Activated CD8-positive, alpha-beta T cell treated with anti-CD3 and anti-CD28 coated beads for 36 hours (primary cell): ENCODE measurements around the gene VWCE. TPM values are rescaled to one million over a fixed set of nuclear protein-coding genes. Genes with fewer than 3 reads are reported as not detected.

ENCODE experiments used
- ATAC-seq: fragments of 200-7000 bp; cut with Tn5 transposase; one replicate; pipeline ENCODE4 v1.10.0; 2021; ENCODE audit warnings: mild to moderate bottlenecking, moderate library complexity
- CTCF ChIA-PET: fragments of 350-600 bp; sonication (Branson Sonifier 250); formaldehyde crosslinking; loops from one replicate; lab custom pipeline; 2021; ENCODE audit warnings: antibody characterized with exemption; lab: Charles Lee
- POLR2A ChIA-PET: fragments of 350-600 bp; sonication (Branson Sonifier 250); formaldehyde crosslinking; loops from one replicate; lab custom pipeline; 2021; ENCODE audit warnings: antibody characterized with exemption; lab: Charles Lee
- DNase-seq: peaks from one replicate; pipeline ENCODE4 v3.0.0-alpha.2; 2020
- H3K27ac Mint-ChIP-seq: one replicate; pipeline ENCODE4 v1.8.0; 2021; ENCODE audit warnings: mild to moderate bottlenecking, mixed read lengths
- H3K27me3 Mint-ChIP-seq: one replicate; pipeline ENCODE4 v1.8.0; 2021; ENCODE audit warnings: mixed read lengths
- H3K36me3 Mint-ChIP-seq: one replicate; pipeline ENCODE4 v1.8.0; 2021; ENCODE audit warnings: low read depth, mixed read lengths
- H3K4me1 Mint-ChIP-seq: one replicate; pipeline ENCODE4 v1.8.0; 2021; ENCODE audit warnings: low read depth, mixed read lengths
- H3K4me3 Mint-ChIP-seq: one replicate; pipeline ENCODE4 v1.8.0; 2021; ENCODE audit warnings: mild to moderate bottlenecking, moderate library complexity, mixed read lengths
- H3K9me3 Mint-ChIP-seq: one replicate; pipeline ENCODE4 v1.8.0; 2021; ENCODE audit warnings: mixed read lengths
- intact Hi-C: fragments of 100-400 bp; cut with micrococcal nuclease; formaldehyde crosslinking; loops from one replicate; pipeline ENCODE4 v1.10.0; 2022
- total RNA-seq, 2 experiments: library from RNA; stranded (reverse); gene quantifications; one replicate each; pipeline ENCODE4 v1.2.3, GENCODE V29; 2021
- TF ChIP-seq, protein P1 (sequence below): fragments of 200-600 bp; IDR thresholded peaks from one replicate; pipeline ENCODE4 v1.8.0; 2022; ENCODE audit warnings: antibody characterized with exemption, mild to moderate bottlenecking

The VWCE gene
- total RNA-seq, 2 experiments from 2014 or later, result 23.3 to 25.8 TPM

DNA sequence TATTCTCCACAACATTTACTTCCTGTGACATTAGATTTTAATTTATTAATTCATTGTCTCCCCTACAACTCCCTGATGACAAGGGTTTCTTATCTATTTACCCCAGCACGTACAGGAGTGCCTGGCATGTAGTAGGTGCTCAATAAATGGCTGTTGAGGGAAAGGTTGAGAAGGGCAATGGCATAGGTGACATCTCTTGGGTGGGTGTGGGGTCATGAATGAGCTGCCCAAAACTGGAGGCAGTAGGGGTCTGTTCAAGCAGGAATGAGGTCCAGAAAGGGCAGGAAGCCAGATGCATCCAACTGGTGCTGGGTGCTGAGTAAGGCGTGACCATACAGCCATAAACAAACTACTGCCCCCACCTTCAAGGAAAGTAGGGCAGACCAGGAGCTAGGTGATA lies 2.8 kb downstream of the VWCE start:
- ChIA-PET CTCF (no interaction called here), POLR2A (interaction anchor here (3.0 kb wide), 1 partner anchor 37 kb away, joined by 26 read pairs; no protein-coding TSS in a partner anchor)
- Mint-ChIP-seq H3K27me3 (peaks cover 5% of the 10 kb centered on the region), H3K4me3 (peak overlapping the region; percentile 43), H3K9me3 (no peaks in the 10 kb centered on the region), H3K36me3 (peaks cover 41% of the 10 kb centered on the region), H3K27ac (no peak overlapping the region), H3K4me1 (peaks cover 20% of the 10 kb centered on the region)
- DNase-seq (no peak), ATAC-seq (no peak)
- intact Hi-C loops, result no loop called here
- TF ChIP-seq, protein P1, sequence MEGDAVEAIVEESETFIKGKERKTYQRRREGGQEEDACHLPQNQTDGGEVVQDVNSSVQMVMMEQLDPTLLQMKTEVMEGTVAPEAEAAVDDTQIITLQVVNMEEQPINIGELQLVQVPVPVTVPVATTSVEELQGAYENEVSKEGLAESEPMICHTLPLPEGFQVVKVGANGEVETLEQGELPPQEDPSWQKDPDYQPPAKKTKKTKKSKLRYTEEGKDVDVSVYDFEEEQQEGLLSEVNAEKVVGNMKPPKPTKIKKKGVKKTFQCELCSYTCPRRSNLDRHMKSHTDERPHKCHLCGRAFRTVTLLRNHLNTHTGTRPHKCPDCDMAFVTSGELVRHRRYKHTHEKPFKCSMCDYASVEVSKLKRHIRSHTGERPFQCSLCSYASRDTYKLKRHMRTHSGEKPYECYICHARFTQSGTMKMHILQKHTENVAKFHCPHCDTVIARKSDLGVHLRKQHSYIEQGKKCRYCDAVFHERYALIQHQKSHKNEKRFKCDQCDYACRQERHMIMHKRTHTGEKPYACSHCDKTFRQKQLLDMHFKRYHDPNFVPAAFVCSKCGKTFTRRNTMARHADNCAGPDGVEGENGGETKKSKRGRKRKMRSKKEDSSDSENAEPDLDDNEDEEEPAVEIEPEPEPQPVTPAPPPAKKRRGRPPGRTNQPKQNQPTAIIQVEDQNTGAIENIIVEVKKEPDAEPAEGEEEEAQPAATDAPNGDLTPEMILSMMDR, result no peak

DNA sequence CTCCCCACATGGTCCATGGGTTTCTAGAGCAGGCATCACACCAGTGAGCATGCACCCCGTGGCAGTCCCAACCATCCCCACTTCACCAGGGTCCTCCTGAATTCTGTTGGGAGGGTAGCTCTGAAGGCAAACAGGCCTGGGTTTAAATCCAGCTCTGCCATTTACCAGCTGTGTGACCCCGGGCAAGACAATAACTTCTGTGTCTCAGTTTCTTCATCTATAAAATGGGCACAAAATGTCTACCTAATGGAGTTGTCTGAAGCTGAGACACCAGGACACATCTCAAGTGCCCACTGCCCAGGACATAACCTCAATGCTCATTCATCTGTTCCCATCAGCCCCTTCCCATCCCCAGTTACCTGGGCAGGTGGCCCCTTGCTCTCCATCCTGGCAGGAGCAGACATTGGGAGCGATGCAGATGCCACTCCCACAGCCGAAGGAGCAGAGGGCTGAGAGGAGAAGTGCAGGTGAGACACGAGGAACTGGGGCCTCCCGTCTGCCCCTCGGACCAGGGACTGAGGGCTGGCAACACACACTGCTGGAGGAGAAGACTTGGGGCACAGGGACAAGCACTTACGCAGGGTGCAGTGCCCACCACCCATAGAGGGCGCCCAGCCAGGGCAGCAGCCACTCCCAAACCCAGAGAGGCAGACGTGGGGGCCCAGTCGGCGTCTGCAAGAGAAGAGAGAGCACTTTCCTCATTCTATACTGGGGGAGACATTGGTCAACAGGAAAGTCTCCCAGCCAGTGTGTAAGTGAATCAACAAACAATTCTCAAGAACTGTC lies 4.0 kb downstream of the VWCE start:
- peaks cover 40% of the 10 kb centered on the region for H3K36me3 Mint-ChIP-seq
- ChIA-PET POLR2A (no interaction called here), CTCF (interaction anchor here (0.6 to 1.4 kb wide), 2 partner anchors 13 to 203 kb away, joined by 3 to 4 read pairs; no protein-coding TSS in a partner anchor)
- no peak overlapping the region for H3K4me3 Mint-ChIP-seq
- TF ChIP-seq, protein P1, result no peak
- peaks cover 15% of the 10 kb centered on the region for H3K4me1 Mint-ChIP-seq
- H3K27me3 Mint-ChIP-seq, result peaks cover 5% of the 10 kb centered on the region
- intact Hi-C loops, result no loop called here
- DNase-seq (peak; percentile 23), ATAC-seq (no peak)
- H3K27ac Mint-ChIP-seq, result no peak overlapping the region
- no peaks in the 10 kb centered on the region for H3K9me3 Mint-ChIP-seq

- TF ChIP-seq, protein P1, result no peak
- POLR2A ChIA-PET, result no interaction called here
- ATAC-seq (no peak), DNase-seq (no peak)
- no peak overlapping the region for H3K4me3 Mint-ChIP-seq
- H3K4me1 Mint-ChIP-seq, result peaks cover 2% of the 10 kb centered on the region
- H3K27ac Mint-ChIP-seq, result no peak overlapping the region
- intact Hi-C loops, result no loop called here
- CTCF ChIA-PET, result interaction anchor here (1.2 kb wide), 1 partner anchor 32 kb away, joined by 4 read pairs; no protein-coding TSS in a partner anchor
- peaks cover 3% of the 10 kb centered on the region for H3K27me3 Mint-ChIP-seq
- H3K9me3 Mint-ChIP-seq, result no peaks in the 10 kb centered on the region
- H3K36me3 Mint-ChIP-seq, result peaks cover 55% of the 10 kb centered on the region
Measured at GRCh38 chr11:61287338-61287977, 7.7 kb downstream of the VWCE start.

DNA sequence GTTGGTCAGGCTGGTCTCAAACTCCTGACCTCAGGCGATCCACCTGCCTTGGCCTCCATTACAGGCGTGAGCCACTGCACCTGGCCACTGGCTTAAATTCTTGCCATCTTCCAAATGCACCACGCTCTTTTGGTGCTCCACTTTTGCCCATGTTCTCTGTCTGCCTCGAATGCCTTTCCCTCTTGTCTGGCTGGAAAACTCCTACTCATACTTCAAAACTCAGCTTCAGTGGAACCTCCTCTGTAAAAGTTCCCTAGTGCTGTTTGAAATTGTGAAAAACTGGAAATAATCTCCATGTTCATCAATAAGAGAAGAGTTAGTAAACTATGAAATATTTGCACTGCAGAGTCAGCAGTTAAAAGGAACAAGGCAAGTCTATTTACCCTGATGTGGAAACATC lies 11.5 kb downstream of the VWCE start:
- TF ChIP-seq, protein P1, result no peak
- H3K27ac Mint-ChIP-seq, result no peak overlapping the region
- H3K4me3 Mint-ChIP-seq, result no peak overlapping the region
- intact Hi-C loops, result no loop called here
- H3K36me3 Mint-ChIP-seq, result peaks cover 60% of the 10 kb centered on the region
- ATAC-seq (no peak), DNase-seq (no peak)
- H3K4me1 Mint-ChIP-seq, result no peaks in the 10 kb centered on the region
- ChIA-PET POLR2A (interaction anchor here (4.6 kb wide), 1 partner anchor 11 kb away, joined by 23 read pairs; the partner anchor contains the start of gene VWCE), CTCF (interaction anchor here (1.2 kb wide), 1 partner anchor 32 kb away, joined by 3 read pairs; no protein-coding TSS in a partner anchor)
- no peaks in the 10 kb centered on the region for H3K9me3 Mint-ChIP-seq
- H3K27me3 Mint-ChIP-seq, result no peaks in the 10 kb centered on the region
